WTC11 (cell line): ENCODE measurements around the gene TUBB1.

Experiments
- ESRRA ChIP-seq: sonication (generic); formaldehyde crosslinking; IDR thresholded peaks from 2 replicates; pipeline ENCODE4 v1.8.1; 2022; ENCODE audit warnings: mild to moderate bottlenecking, missing genetic modification reagents, borderline replicate concordance
- FOXK1 ChIP-seq: sonication (generic); formaldehyde crosslinking; IDR thresholded peaks from 2 replicates; pipeline ENCODE4 v1.8.0; 2022; ENCODE audit warnings: mild to moderate bottlenecking, moderate library complexity, missing genetic modification reagents
- KAT7 ChIP-seq: sonication (generic); formaldehyde crosslinking; IDR thresholded peaks from 2 replicates; pipeline ENCODE4 v1.8.1; 2023; ENCODE audit warnings: missing genetic modification reagents, mild to moderate bottlenecking, borderline replicate concordance
- NFYB ChIP-seq: sonication (generic); formaldehyde crosslinking; conservative IDR thresholded peaks from 2 replicates; pipeline ENCODE4 v1.8.0; 2022; ENCODE audit warnings: low read depth, missing genetic modification reagents
- TP53 ChIP-seq: sonication (generic); formaldehyde crosslinking; IDR thresholded peaks from 2 replicates; pipeline ENCODE4 v1.8.1; 2023; ENCODE audit warnings: mild to moderate bottlenecking, missing genetic modification reagents
- TF ChIP-seq, protein P1 (sequence below): fragments of 200-600 bp; IDR thresholded peaks from 2 replicates; pipeline ENCODE4 v1.8.0; 2022; ENCODE audit warnings: antibody characterized with exemption
- TF ChIP-seq, protein P2 (sequence below): sonication (generic); formaldehyde crosslinking; IDR thresholded peaks from 2 replicates; pipeline ENCODE4 v1.8.0; 2022; ENCODE audit warnings: missing genetic modification reagents
- TF ChIP-seq, protein P3 (sequence below): sonication (generic); formaldehyde crosslinking; IDR thresholded peaks from 2 replicates; pipeline ENCODE4 v1.8.1; 2023; ENCODE audit warnings: mild to moderate bottlenecking, missing genetic modification reagents

DNA sequence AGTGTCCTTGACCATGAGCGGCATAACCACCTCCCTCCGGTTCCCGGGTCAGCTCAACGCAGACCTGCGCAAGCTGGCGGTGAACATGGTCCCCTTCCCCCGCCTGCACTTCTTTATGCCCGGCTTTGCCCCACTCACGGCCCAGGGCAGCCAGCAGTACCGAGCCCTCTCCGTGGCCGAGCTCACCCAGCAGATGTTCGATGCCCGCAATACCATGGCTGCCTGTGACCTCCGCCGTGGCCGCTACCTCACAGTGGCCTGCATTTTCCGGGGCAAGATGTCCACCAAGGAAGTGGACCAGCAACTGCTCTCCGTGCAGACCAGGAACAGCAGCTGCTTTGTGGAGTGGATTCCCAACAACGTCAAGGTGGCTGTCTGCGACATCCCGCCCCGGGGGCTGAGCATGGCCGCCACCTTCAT lies 4.9 kb downstream of the TUBB1 start:
- TF ChIP-seq, protein P1, sequence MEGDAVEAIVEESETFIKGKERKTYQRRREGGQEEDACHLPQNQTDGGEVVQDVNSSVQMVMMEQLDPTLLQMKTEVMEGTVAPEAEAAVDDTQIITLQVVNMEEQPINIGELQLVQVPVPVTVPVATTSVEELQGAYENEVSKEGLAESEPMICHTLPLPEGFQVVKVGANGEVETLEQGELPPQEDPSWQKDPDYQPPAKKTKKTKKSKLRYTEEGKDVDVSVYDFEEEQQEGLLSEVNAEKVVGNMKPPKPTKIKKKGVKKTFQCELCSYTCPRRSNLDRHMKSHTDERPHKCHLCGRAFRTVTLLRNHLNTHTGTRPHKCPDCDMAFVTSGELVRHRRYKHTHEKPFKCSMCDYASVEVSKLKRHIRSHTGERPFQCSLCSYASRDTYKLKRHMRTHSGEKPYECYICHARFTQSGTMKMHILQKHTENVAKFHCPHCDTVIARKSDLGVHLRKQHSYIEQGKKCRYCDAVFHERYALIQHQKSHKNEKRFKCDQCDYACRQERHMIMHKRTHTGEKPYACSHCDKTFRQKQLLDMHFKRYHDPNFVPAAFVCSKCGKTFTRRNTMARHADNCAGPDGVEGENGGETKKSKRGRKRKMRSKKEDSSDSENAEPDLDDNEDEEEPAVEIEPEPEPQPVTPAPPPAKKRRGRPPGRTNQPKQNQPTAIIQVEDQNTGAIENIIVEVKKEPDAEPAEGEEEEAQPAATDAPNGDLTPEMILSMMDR, result no peak
- no peak for TF ChIP-seq NFYB
- no peak for TF ChIP-seq FOXK1 (CRISPR knock-in tag)
- TF ChIP-seq, protein P2, sequence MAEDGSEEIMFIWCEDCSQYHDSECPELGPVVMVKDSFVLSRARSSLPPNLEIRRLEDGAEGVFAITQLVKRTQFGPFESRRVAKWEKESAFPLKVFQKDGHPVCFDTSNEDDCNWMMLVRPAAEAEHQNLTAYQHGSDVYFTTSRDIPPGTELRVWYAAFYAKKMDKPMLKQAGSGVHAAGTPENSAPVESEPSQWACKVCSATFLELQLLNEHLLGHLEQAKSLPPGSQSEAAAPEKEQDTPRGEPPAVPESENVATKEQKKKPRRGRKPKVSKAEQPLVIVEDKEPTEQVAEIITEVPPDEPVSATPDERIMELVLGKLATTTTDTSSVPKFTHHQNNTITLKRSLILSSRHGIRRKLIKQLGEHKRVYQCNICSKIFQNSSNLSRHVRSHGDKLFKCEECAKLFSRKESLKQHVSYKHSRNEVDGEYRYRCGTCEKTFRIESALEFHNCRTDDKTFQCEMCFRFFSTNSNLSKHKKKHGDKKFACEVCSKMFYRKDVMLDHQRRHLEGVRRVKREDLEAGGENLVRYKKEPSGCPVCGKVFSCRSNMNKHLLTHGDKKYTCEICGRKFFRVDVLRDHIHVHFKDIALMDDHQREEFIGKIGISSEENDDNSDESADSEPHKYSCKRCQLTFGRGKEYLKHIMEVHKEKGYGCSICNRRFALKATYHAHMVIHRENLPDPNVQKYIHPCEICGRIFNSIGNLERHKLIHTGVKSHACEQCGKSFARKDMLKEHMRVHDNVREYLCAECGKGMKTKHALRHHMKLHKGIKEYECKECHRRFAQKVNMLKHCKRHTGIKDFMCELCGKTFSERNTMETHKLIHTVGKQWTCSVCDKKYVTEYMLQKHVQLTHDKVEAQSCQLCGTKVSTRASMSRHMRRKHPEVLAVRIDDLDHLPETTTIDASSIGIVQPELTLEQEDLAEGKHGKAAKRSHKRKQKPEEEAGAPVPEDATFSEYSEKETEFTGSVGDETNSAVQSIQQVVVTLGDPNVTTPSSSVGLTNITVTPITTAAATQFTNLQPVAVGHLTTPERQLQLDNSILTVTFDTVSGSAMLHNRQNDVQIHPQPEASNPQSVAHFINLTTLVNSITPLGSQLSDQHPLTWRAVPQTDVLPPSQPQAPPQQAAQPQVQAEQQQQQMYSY, result no peak
- TF ChIP-seq, protein P3, sequence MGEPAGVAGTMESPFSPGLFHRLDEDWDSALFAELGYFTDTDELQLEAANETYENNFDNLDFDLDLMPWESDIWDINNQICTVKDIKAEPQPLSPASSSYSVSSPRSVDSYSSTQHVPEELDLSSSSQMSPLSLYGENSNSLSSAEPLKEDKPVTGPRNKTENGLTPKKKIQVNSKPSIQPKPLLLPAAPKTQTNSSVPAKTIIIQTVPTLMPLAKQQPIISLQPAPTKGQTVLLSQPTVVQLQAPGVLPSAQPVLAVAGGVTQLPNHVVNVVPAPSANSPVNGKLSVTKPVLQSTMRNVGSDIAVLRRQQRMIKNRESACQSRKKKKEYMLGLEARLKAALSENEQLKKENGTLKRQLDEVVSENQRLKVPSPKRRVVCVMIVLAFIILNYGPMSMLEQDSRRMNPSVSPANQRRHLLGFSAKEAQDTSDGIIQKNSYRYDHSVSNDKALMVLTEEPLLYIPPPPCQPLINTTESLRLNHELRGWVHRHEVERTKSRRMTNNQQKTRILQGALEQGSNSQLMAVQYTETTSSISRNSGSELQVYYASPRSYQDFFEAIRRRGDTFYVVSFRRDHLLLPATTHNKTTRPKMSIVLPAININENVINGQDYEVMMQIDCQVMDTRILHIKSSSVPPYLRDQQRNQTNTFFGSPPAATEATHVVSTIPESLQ (CRISPR knock-in tag), result no peak
- no peak for TF ChIP-seq ESRRA
- TF ChIP-seq TP53, result no peak
- no peak for TF ChIP-seq KAT7 (CRISPR knock-in tag)
